Neural progenitor cell (in vitro differentiated cells): Measurements from ENCODE around the gene PSME4.

ENCODE experiments used
- CTCF ChIP-seq: fragments of 200-600 bp; sonication (generic); IDR thresholded peaks from 2 replicates; pipeline ENCODE4 v1.5.1; 2017; ENCODE audit warnings: antibody characterized with exemption, mild to moderate bottlenecking
- EZH2 ChIP-seq: fragments of 200-600 bp; sonication (generic); IDR thresholded peaks from 2 replicates; pipeline ENCODE4 v1.6.1; 2017; ENCODE audit warnings: antibody characterized with exemption, mild to moderate bottlenecking, moderate library complexity
- EZH2phosphoT487 ChIP-seq: fragments of 200-600 bp; sonication (generic); IDR thresholded peaks from 2 replicates; pipeline ENCODE4 v1.6.1; 2017; ENCODE audit warnings: antibody characterized with exemption

- TF ChIP-seq CTCF = no peak
- TF ChIP-seq EZH2 = no peak
- no peak for TF ChIP-seq EZH2phosphoT487
These were observed 37.5 kb downstream of the PSME4 start for GRCh38 chr2:53933329-53933728.
